ENCODE data around the gene LMO2.

The LMO2 gene

GRCh38 chr11:33889296-33889695, 2.6 kb downstream of the LMO2 start:
- DNase-seq (ENCODE audit: low read depth, low spot score), result no peak

GRCh38 chr11:33887886-33888285, 4.0 kb downstream of the LMO2 start:
- no peak for DNase-seq (ENCODE audit: low read depth, low spot score)

GRCh38 chr11:33885338-33886005, 6.4 kb downstream of the LMO2 start:
- DNase-seq (ENCODE audit: low read depth, low spot score), result no peak

- no peak for DNase-seq (ENCODE audit: low read depth, low spot score)
Measured at GRCh38 chr11:33884601-33885000, 7.3 kb downstream of the LMO2 start.

GRCh38 chr11:33884035-33884434, 7.8 kb downstream of the LMO2 start:
- DNase-seq (ENCODE audit: low read depth, low spot score), result no peak

GRCh38 chr11:33881651-33882503, 10.0 kb downstream of the LMO2 start:
- DNase-seq (ENCODE audit: low read depth, low spot score), result no peak

GRCh38 chr11:33880979-33881378, 10.9 kb downstream of the LMO2 start:
- DNase-seq (ENCODE audit: low read depth, low spot score), result no peak

GRCh38 chr11:33879375-33879774, 12.5 kb downstream of the LMO2 start:
- no peak for DNase-seq (ENCODE audit: low read depth, low spot score)

GRCh38 chr11:33877038-33877437, 14.8 kb downstream of the LMO2 start:
- DNase-seq (ENCODE audit: low read depth, low spot score), result no peak

- DNase-seq (ENCODE audit: low read depth, low spot score), result no peak
Measured at GRCh38 chr11:33875621-33876294, 16.1 kb downstream of the LMO2 start.

- no peak for DNase-seq (ENCODE audit: low read depth, low spot score)
Measured at GRCh38 chr11:33874910-33875490, 16.9 kb downstream of the LMO2 start.

- DNase-seq (ENCODE audit: low read depth, low spot score), result no peak
Measured at GRCh38 chr11:33874433-33874832, 17.4 kb downstream of the LMO2 start.

GRCh38 chr11:33869481-33870422, 22.1 kb downstream of the LMO2 start:
- no peak for DNase-seq (ENCODE audit: low read depth, low spot score)

- DNase-seq (ENCODE audit: low read depth, low spot score), result no peak
Measured at GRCh38 chr11:33868647-33869461, 23.0 kb downstream of the LMO2 start.

GRCh38 chr11:33867996-33868646, 23.8 kb downstream of the LMO2 start:
- DNase-seq (ENCODE audit: low read depth, low spot score), result no peak

GRCh38 chr11:33867561-33867960, 24.3 kb downstream of the LMO2 start:
- no peak for DNase-seq (ENCODE audit: low read depth, low spot score)

- DNase-seq (ENCODE audit: low read depth, low spot score), result no peak
Measured at GRCh38 chr11:33866936-33867335, 24.9 kb downstream of the LMO2 start.

GRCh38 chr11:33864479-33864878, 27.4 kb downstream of the LMO2 start:
- no peak for DNase-seq (ENCODE audit: low read depth, low spot score)

- DNase-seq (ENCODE audit: low read depth, low spot score), result no peak
Measured at GRCh38 chr11:33863418-33864172, 28.3 kb downstream of the LMO2 start.

Measured in smooth muscle cell of the brain vasculature (primary cell).